Body of pancreas (tissue), 4 donors: ENCODE data around the gene PCDH9. TPM values are rescaled to one million over a fixed set of nuclear protein-coding genes. Genes with fewer than 3 reads are reported as not detected.

Experiments
- ATAC-seq: fragments of 150-250 bp; one replicate; pipeline ENCODE4 v1.9.1; 2016
- DNase-seq, 4 donors: peaks; one replicate each; pipeline ENCODE4 v3.0.0-alpha.2; 2019
- H3K27ac ChIP-seq, 4 donors: fragments of 200-600 bp; sonication (generic); 1 replicate in 3 of 4; 2 replicates in 1 of 4; pipeline versions ENCODE4 v1.5.1 to v1.6.1; 2016 to 2019; ENCODE audit warnings: mild to moderate bottlenecking in 1 of 4, mixed read lengths in 1 of 4, moderate library complexity in 1 of 4
- H3K27me3 ChIP-seq, 2 donors: fragments of 200-600 bp; sonication (generic); one replicate each; pipeline ENCODE4 v1.6.0; 2016; ENCODE audit warnings: mild to moderate bottlenecking in 1 of 2
- H3K36me3 ChIP-seq, 2 donors: fragments of 200-600 bp; sonication (generic); replicated peaks in 1 of 2; 2 replicates each; pipeline ENCODE4 v1.5.1; 2016; ENCODE audit warnings: low read depth in 2 of 2; ENCODE audit not compliant: insufficient read depth in 1 of 2
- H3K4me1 ChIP-seq: fragments of 200-600 bp; sonication (generic); one replicate; pipeline ENCODE4 v1.6.0; 2016
- H3K4me3 ChIP-seq, 2 donors: fragments of 200-600 bp; sonication (generic); 1 replicate in 1 of 2; 2 replicates in 1 of 2; pipeline ENCODE4 v1.5.1; 2016 to 2019
- H3K9me3 ChIP-seq, 3 donors: fragments of 200-600 bp; sonication (generic); 1 replicate in 2 of 3; 2 replicates in 1 of 3; pipeline ENCODE4 v1.5.1; 2016
- CTCF ChIP-seq, 7 experiments: fragments of 450-650 bp in 4 of 7; fragments of 200-600 bp in 3 of 7; sonication (generic) in 3 of 7; IDR thresholded peaks; one replicate each; pipeline ENCODE4 v1.5.1; 2016 to 2019; ENCODE audit warnings: antibody characterized with exemption in 7 of 7
- POLR2A ChIP-seq, 3 donors: fragments of 450-650 bp; IDR thresholded peaks; one replicate each; pipeline ENCODE4 v1.6.1; 2016; ENCODE audit warnings: antibody characterized with exemption in 3 of 3, mild to moderate bottlenecking in 2 of 3
- WGBS, 2 donors: methylation state at CpG; one replicate each; pipeline ENCODE4 v1.1.5; 2017; 5-methylcytosine and 5-hydroxymethylcytosine counted together
- intact Hi-C: fragments of 100-400 bp; cut with DNase I; formaldehyde crosslinking; loops from one replicate; pipeline ENCODE4 v1.15.1; 2023
- total RNA-seq, 2 donors: library from RNA; depleted of rRNA; stranded (reverse); fragments of >200 nt; gene quantifications; one replicate each; pipeline ENCODE4 v1.1.0, GENCODE V29; 2016

PCDH9 gene
- total RNA-seq, 2 donors from 2014 or later, result 3.6 to 3.9 TPM

- Histone ChIP-seq H3K9me3 (no peaks in the 10 kb centered on the region), H3K27ac (no peak overlapping the region), H3K27me3 (no peaks in the 10 kb centered on the region), H3K36me3 (no peaks in the 10 kb centered on the region), H3K4me1 (no peaks in the 10 kb centered on the region), H3K4me3 (no peak overlapping the region)
- ATAC-seq (no peak), DNase-seq (no peak)
- 87 to 96% methylated on average over 1 of the region's 1 CpG for WGBS, 2 donors
- intact Hi-C loops, result no loop called here
- TF ChIP-seq POLR2A (IDR thresholded peaks at IDR 0.05) (no peak), CTCF (IDR thresholded peaks at IDR 0.05) (no peak)
These were observed 699.5 kb downstream of the PCDH9 start for GRCh38 chr13:66530686-66531085.

- no peak for ATAC-seq
- WGBS, 2 donors, result 74 to 75% methylated on average over 1 of the region's 1 CpG
- H3K27me3 ChIP-seq, result no peaks in the 10 kb centered on the region
- TF ChIP-seq CTCF (IDR thresholded peaks at IDR 0.05) (no peak), POLR2A (IDR thresholded peaks at IDR 0.05) (no peak)
- no peaks in the 10 kb centered on the region for H3K9me3 ChIP-seq
- H3K4me1 ChIP-seq, result no peaks in the 10 kb centered on the region
- intact Hi-C loops, result no loop called here
- DNase-seq, result no peak
- H3K4me3 ChIP-seq, result no peak overlapping the region
- H3K27ac ChIP-seq, result no peak overlapping the region
- H3K36me3 ChIP-seq, result no peaks in the 10 kb centered on the region
These were observed 700.0 kb downstream of the PCDH9 start for GRCh38 chr13:66530158-66530557.

GRCh38 chr13:66528944-66529576 is 701.1 kb downstream of the PCDH9 start:
- WGBS, 2 donors, result 43 to 53% methylated on average over 2 of the region's 2 CpGs
- TF ChIP-seq CTCF (IDR thresholded peaks at IDR 0.05) (no peak), POLR2A (IDR thresholded peaks at IDR 0.05) (no peak)

GRCh38 chr13:66528180-66528579 is 702.0 kb downstream of the PCDH9 start:
- Histone ChIP-seq H3K4me3 (no peak overlapping the region), H3K9me3 (no peaks in the 10 kb centered on the region), H3K4me1 (no peaks in the 10 kb centered on the region), H3K36me3 (no peaks in the 10 kb centered on the region), H3K27ac (no peak overlapping the region), H3K27me3 (no peaks in the 10 kb centered on the region)
- intact Hi-C loops, result no loop called here
- TF ChIP-seq POLR2A (IDR thresholded peaks at IDR 0.05), result no peak
- TF ChIP-seq CTCF (IDR thresholded peaks at IDR 0.05), result no peak
- WGBS, 2 donors, result 60 to 68% methylated on average over 5 of the region's 5 CpGs
- no peak for DNase-seq
- no peak for ATAC-seq

More at GRCh38 chr13:66528944-66529576, 701.1 kb downstream of the PCDH9 start:
- no peaks in the 10 kb centered on the region for H3K4me1 ChIP-seq
- intact Hi-C loops, result no loop called here
- ATAC-seq (no peak), DNase-seq (no peak)
- H3K9me3 ChIP-seq, result no peaks in the 10 kb centered on the region
- H3K27ac ChIP-seq, result no peak overlapping the region
- no peak overlapping the region for H3K4me3 ChIP-seq
- H3K36me3 ChIP-seq, result no peaks in the 10 kb centered on the region
- no peaks in the 10 kb centered on the region for H3K27me3 ChIP-seq
